GM12872 (cell line): ENCODE measurements around the gene CLCA4.

Source experiments
- CTCF ChIP-seq: IDR thresholded peaks from 3 replicates; pipeline ENCODE4 v1.5.1; 2011; ENCODE audit warnings: low read depth, mild to moderate bottlenecking, low read length, moderate library complexity; ENCODE audit not compliant: insufficient read depth

The CLCA4 gene

GRCh38 chr1:86546787-86547221 lies at the start of gene CLCA4:
TSS of gene CLCA4 (plus strand) at chr1:86547078. CDS start at chr1:86547120, 42 bp downstream.
- TF ChIP-seq CTCF, result no peak

- no peak for TF ChIP-seq CTCF
Measured at GRCh38 chr1:86498281-86498680, 48.6 kb upstream of the CLCA4 start.

- TF ChIP-seq CTCF, result peak; percentile 63
Measured at GRCh38 chr1:86499987-86500593, 46.8 kb upstream of the CLCA4 start.

- no peak for TF ChIP-seq CTCF
Measured at GRCh38 chr1:86500714-86501113, 46.2 kb upstream of the CLCA4 start.

- TF ChIP-seq CTCF, result peak; percentile 63
Measured at GRCh38 chr1:86502125-86502646, 44.7 kb upstream of the CLCA4 start.

- no peak for TF ChIP-seq CTCF
Measured at GRCh38 chr1:86502721-86503405, 44.0 kb upstream of the CLCA4 start.

- no peak for TF ChIP-seq CTCF
Measured at GRCh38 chr1:86503406-86504136, 43.3 kb upstream of the CLCA4 start.
